ENCODE measurements around the gene RGS17.

GRCh38 chr6:153047386-153047785, 83.7 kb downstream of the RGS17 start:
- TF ChIP-seq EP300 (IDR thresholded peaks at IDR 0.05; ENCODE audit: low read depth in 2 of 2, low read length in 2 of 2), result no peak
- no peak for TF ChIP-seq EP300 (CRISPR knock-in tag; IDR thresholded peaks at IDR 0.05; ENCODE audit: borderline replicate concordance)
- TF ChIP-seq ZNF501 (CRISPR knock-in tag; IDR thresholded peaks at IDR 0.05), result no peak
- no peak for TF ChIP-seq CTCF (CRISPR knock-in tag; IDR thresholded peaks at IDR 0.05)
- no peak for TF ChIP-seq ZNF850 (CRISPR knock-in tag; conservative IDR thresholded peaks at IDR 0.05)
- TF ChIP-seq FIP1L1 (IDR thresholded peaks at IDR 0.05; ENCODE audit: borderline replicate concordance, insufficient read depth, low read depth, low read length), result no peak
- no peak for TF ChIP-seq HNF1A (IDR thresholded peaks at IDR 0.05; ENCODE audit: low read depth)
- no peak for TF ChIP-seq HNF1A (CRISPR knock-in tag; IDR thresholded peaks at IDR 0.05; ENCODE audit: borderline replicate concordance)
